ENCODE data around the gene FOXA2. TPM values are rescaled to one million over a fixed set of nuclear protein-coding genes. Genes with fewer than 3 reads are reported as not detected.

Gene FOXA2
- total RNA-seq: 0.13 TPM in 1 of 2 replicates, not detected in the other

GRCh38 chr20:22584522-22584921 lies at the start of gene FOXA2:
TSS of gene FOXA2 (minus strand) at chr20:22584572. CDS start at chr20:22584278, 294 bp downstream.

Data from mesangial cell (primary cell).